GM12878 (cell line): ENCODE results near the gene SERPINB13. TPM values are rescaled to one million over a fixed set of nuclear protein-coding genes. Genes with fewer than 3 reads are reported as not detected.

ENCODE experiments used
- ATAC-seq: fragments of 200-7000 bp; cut with Tn5 transposase; 3 replicates; pipeline ENCODE4 v1.9.1; 2020; ENCODE audit warnings: mild to moderate bottlenecking, moderate library complexity
- BruUV-seq: library from RNA; stranded (reverse); fragments of 400-500 nt; replicated peaks from 2 replicates; lab custom pipeline; 2021; lab: Mats Ljungman, UMichigan
- CTCF ChIA-PET: fragments of 300-600 bp; sonication (Branson Sonifier 250); formaldehyde crosslinking; extraction: SDS; loops from one replicate; lab custom pipeline; 2021; ENCODE audit warnings: inconsistent platforms; lab: Yijun Ruan, JAX
- POLR2A ChIA-PET: fragments of 350-600 bp; formaldehyde crosslinking; extraction: SDS; loops from one replicate; lab custom pipeline; 2021; ENCODE audit warnings: inconsistent platforms; lab: Charles Lee
- RAD21 ChIA-PET: fragments of 300-600 bp; sonication (Branson Sonifier 250); formaldehyde crosslinking; loops from one replicate; lab custom pipeline; 2023; ENCODE audit warnings: antibody characterized with exemption; ENCODE audit not compliant: unreplicated experiment; lab: Charles Lee
- SMC1A ChIA-PET: fragments of 300-600 bp; sonication (Branson Sonifier 250); formaldehyde crosslinking; loops from one replicate; lab custom pipeline; 2023; ENCODE audit not compliant: unreplicated experiment, uncharacterized antibody; lab: Charles Lee
- DNase-seq: peaks from one replicate; pipeline ENCODE4 v3.0.0-alpha.2; 2011; ENCODE audit warnings: low read depth, low spot score
- FAIRE-seq: peaks from 3 replicates; lab custom pipeline; 2011; peaks lifted over from hg19 to GRCh38; lab: Jason Lieb, UNC
- H2AFZ ChIP-seq: 2 replicates; pipeline ENCODE4 v1.6.0; 2011; ENCODE audit warnings: low read depth, low read length, control low read depth; ENCODE audit not compliant: control insufficient read depth
- H3K27ac ChIP-seq: 2 replicates; pipeline ENCODE4 v1.5.1; 2011; ENCODE audit warnings: control low read depth; ENCODE audit not compliant: control insufficient read depth, insufficient read depth
- H3K27me3 ChIP-seq, 2 experiments: replicated peaks in 1 of 2; 2 replicates each; pipeline versions ENCODE4 v1.6.0 to v1.6.1; 2011; ENCODE audit warnings: low read length in 1 of 2; ENCODE audit not compliant: control insufficient read depth in 2 of 2, insufficient read depth in 2 of 2
- H3K36me3 ChIP-seq, 2 experiments: 2 replicates each; pipeline ENCODE4 v1.5.1; 2011; ENCODE audit warnings: low read length in 1 of 2; ENCODE audit not compliant: control insufficient read depth in 2 of 2, insufficient read depth in 2 of 2
- H3K4me1 ChIP-seq: 2 replicates; pipeline ENCODE4 v1.6.1; 2011; ENCODE audit warnings: mild to moderate bottlenecking, low read length, moderate library complexity, mixed read lengths; ENCODE audit not compliant: control insufficient read depth, insufficient read depth
- H3K4me2 ChIP-seq: 2 replicates; pipeline ENCODE4 v1.6.0; 2011; ENCODE audit warnings: control low read depth; ENCODE audit not compliant: control insufficient read depth, insufficient read depth
- H3K4me3 ChIP-seq: fragments of 200-600 bp; sonication (generic); 2 replicates; pipeline ENCODE4 v1.5.1; 2016
- H3K79me2 ChIP-seq: 2 replicates; pipeline ENCODE4 v1.6.0; 2011; ENCODE audit warnings: low read length; ENCODE audit not compliant: control insufficient read depth, insufficient read depth
- H3K9ac ChIP-seq: 2 replicates; pipeline ENCODE4 v1.8.0; 2011; ENCODE audit warnings: low read length, control low read depth, mixed read lengths; ENCODE audit not compliant: control insufficient read depth, insufficient read depth
- H3K9me3 ChIP-seq: replicated peaks from 3 replicates; pipeline ENCODE4 v1.5.1; 2011; ENCODE audit warnings: mild to moderate bottlenecking, low read length; ENCODE audit not compliant: control insufficient read depth, insufficient read depth
- H4K20me1 ChIP-seq: 2 replicates; pipeline ENCODE4 v1.6.0; 2011; ENCODE audit not compliant: control insufficient read depth, insufficient read depth
- CBFB ChIP-seq: IDR thresholded peaks from 2 replicates; pipeline ENCODE4 v1.6.1; 2016; ENCODE audit warnings: antibody characterized with exemption, low read depth
- DPF2 ChIP-seq: fragments of 450-650 bp; IDR thresholded peaks from 2 replicates; pipeline ENCODE4 v1.6.1; 2017; ENCODE audit warnings: mild to moderate bottlenecking
- ETV6 ChIP-seq, 2 experiments: fragments of 450-650 bp in 1 of 2; IDR thresholded peaks in 1 of 2; conservative IDR thresholded peaks in 1 of 2; 2 replicates each; pipeline ENCODE4 v1.6.1; 2014; ENCODE audit warnings: antibody characterized with exemption in 1 of 2, borderline replicate concordance in 1 of 2, low read depth in 1 of 2, mild to moderate bottlenecking in 1 of 2, moderate library complexity in 1 of 2
- HDAC2 ChIP-seq: fragments of 200-600 bp; sonication (generic); IDR thresholded peaks from 2 replicates; pipeline ENCODE4 v1.6.1; 2017
- IRF4 ChIP-seq: IDR thresholded peaks from 2 replicates; pipeline ENCODE4 v1.6.1; 2011; ENCODE audit warnings: low read depth, low read length
- KAT2A ChIP-seq: conservative IDR thresholded peaks from 2 replicates; pipeline ENCODE4 v1.6.1; 2011; ENCODE audit warnings: low read depth, low read length; ENCODE audit not compliant: control insufficient read depth
- MTA3 ChIP-seq: IDR thresholded peaks from 2 replicates; pipeline ENCODE4 v1.6.1; 2012; ENCODE audit warnings: low read length, inconsistent platforms, borderline replicate concordance
- PBX3 ChIP-seq: IDR thresholded peaks from 2 replicates; pipeline ENCODE4 v1.6.1; 2011; ENCODE audit warnings: mild to moderate bottlenecking, low read depth, low read length, moderate library complexity; ENCODE audit not compliant: insufficient replicate concordance
- RUNX3 ChIP-seq: IDR thresholded peaks from 2 replicates; pipeline ENCODE4 v1.6.1; 2012; ENCODE audit warnings: low read length, inconsistent platforms
- WRNIP1 ChIP-seq: IDR thresholded peaks from 2 replicates; pipeline ENCODE4 v1.6.1; 2011; ENCODE audit warnings: low read depth, low read length, improper control_type of control experiment, borderline replicate concordance
- in situ Hi-C: fragments of 300-500 bp; cut with MboI; formaldehyde crosslinking; loops from 9 replicates; pipeline ENCODE4 v1.14.3; 2018; ENCODE audit warnings: mixed read lengths
- intact Hi-C: fragments of 100-400 bp; cut with micrococcal nuclease; formaldehyde crosslinking; loops from one replicate; pipeline ENCODE4 v1.14.2; 2022; ENCODE audit not compliant: unreplicated experiment
- polyA plus RNA-seq, 11 experiments: library from polyadenylated mRNA; depleted of rRNA in 4 of 11; unstranded in 6 of 11; stranded (reverse) in 5 of 11; fragments of >200 nt; fragmentation: Nextera tagmentation in 4 of 11; fragmentation: Illumina TruSeq in 1 of 11; extraction: Ambion mirVana in 4 of 11; extraction: Trizol in 1 of 11; gene quantifications; 1 replicate in 1 of 11; 2 replicates in 10 of 11; pipeline versions ENCODE4 v1.2.1 to v1.2.3, GENCODE V29; 2011 to 2016; ENCODE audit warnings: inconsistent platforms in 2 of 11, missing spikeins in 2 of 11, low read depth in 1 of 11
- total RNA-seq, 4 experiments: library from RNA; depleted of rRNA in 3 of 4; stranded (reverse); fragments of >200 nt in 3 of 4; fragmentation: Illumina TruSeq in 1 of 4; extraction: Trizol in 1 of 4; gene quantifications; 2 replicates each; pipeline versions ENCODE4 v1.2.1 to v1.2.3, GENCODE V29; 2013 to 2021

Gene SERPINB13
- total and polyA plus RNA-seq, 10 of the 15 experiments (the other 5 are each of a cell fraction or from before 2014, with no cell fraction given) = not detected

GRCh38 chr18:63575681-63576080 lies 11.5 kb upstream of the SERPINB13 start:
- DNase-seq (no peak), ATAC-seq (no peak), FAIRE-seq (no peak)
- Histone ChIP-seq H3K9ac (no peak overlapping the region), H3K9me3 (no peaks in the 10 kb centered on the region), H2AFZ (no peak overlapping the region), H3K4me1 (no peaks in the 10 kb centered on the region), H3K4me2 (no peak overlapping the region), H3K27me3 (no peaks in the 10 kb centered on the region; a peak in 1 of 4 replicates), H4K20me1 (no peaks in the 10 kb centered on the region), H3K36me3 (no peaks in the 10 kb centered on the region), H3K27ac (no peak overlapping the region), H3K79me2 (no peaks in the 10 kb centered on the region), H3K4me3 (no peak overlapping the region)
- POLR2A ChIA-PET = no interaction called here
- CTCF ChIA-PET = interaction anchor here (0.6 to 8.7 kb wide), 6 partner anchors 8 to 68 kb away, joined by 3 to 237 read pairs (median 24); no protein-coding TSS in a partner anchor
- no TSS peak for BruUV-seq
- RAD21 ChIA-PET = interaction anchor here (1.0 to 8.8 kb wide), 2 partner anchors 60 to 100 kb away, joined by 3 to 149 read pairs; no protein-coding TSS in a partner anchor
- in situ Hi-C loops = no loop called here
- TF ChIP-seq RUNX3 = no peak
- TF ChIP-seq KAT2A = no peak
- TF ChIP-seq PBX3 = no peak
- TF ChIP-seq HDAC2 = no peak
- TF ChIP-seq CBFB = no peak
- no peak for TF ChIP-seq IRF4
- TF ChIP-seq ETV6 (conservative IDR thresholded peaks at IDR 0.05 in 1 of 2, IDR thresholded peaks at IDR 0.05 in 1 of 2; ENCODE audit: borderline replicate concordance in 1 of 2, low read depth in 1 of 2) = no peak
- TF ChIP-seq DPF2 = no peak
- TF ChIP-seq WRNIP1 = no peak
- TF ChIP-seq MTA3 = no peak
- SMC1A ChIA-PET = interaction anchor here (0.9 to 6.1 kb wide), 3 partner anchors 9 to 58 kb away, joined by 3 to 130 read pairs (median 7); no protein-coding TSS in a partner anchor
- intact Hi-C loops = loop anchor here (5.0 kb wide), 1 partner anchor 272 kb away; no protein-coding TSS in a partner anchor
